Lower leg skin (tissue), 4 donors: ENCODE data around the gene SYNJ2BP. TPM values are rescaled to one million over a fixed set of nuclear protein-coding genes. Genes with fewer than 3 reads are reported as not detected.
"Not testable (repeated sequence)": the region's sequence is repeated elsewhere in the genome, so short reads cannot be mapped to it uniquely, and the experiment has no call there.

Experiments used
- DNase-seq, 2 donors: peaks; one replicate each; pipeline ENCODE4 v3.0.0-alpha.2; 2019; ENCODE audit warnings: low spot score in 2 of 2
- H3K4me3 ChIP-seq: fragments of 200-600 bp; sonication (generic); 2 replicates; pipeline ENCODE4 v1.5.1; 2017; ENCODE audit warnings: mild to moderate bottlenecking, low read depth; ENCODE audit not compliant: poor library complexity, severe bottlenecking
- POLR2A ChIP-seq, 2 donors: fragments of 450-650 bp; IDR thresholded peaks; one replicate each; pipeline ENCODE4 v1.6.1; 2016 to 2017; ENCODE audit warnings: antibody characterized with exemption in 2 of 2, mild to moderate bottlenecking in 1 of 2, moderate library complexity in 1 of 2
- WGBS, 2 donors: methylation state at CpG; one replicate each; pipeline ENCODE4 v1.1.5; 2018; 5-methylcytosine and 5-hydroxymethylcytosine counted together
- intact Hi-C: fragments of 100-400 bp; cut with DNase I; formaldehyde crosslinking; loops from one replicate; pipeline ENCODE4 v1.15.0; 2023; ENCODE audit warnings: low total_unique reads
- total RNA-seq, 4 donors: library from RNA; depleted of rRNA; stranded (reverse); fragments of >200 nt; gene quantifications; one replicate each; pipeline ENCODE4 v1.1.0, GENCODE V29; 2016
- TF ChIP-seq, protein P1 (sequence below), 3 donors: fragments of 450-650 bp; IDR thresholded peaks; one replicate each; pipeline ENCODE4 v1.5.1; 2016; ENCODE audit warnings: antibody characterized with exemption in 3 of 3, mild to moderate bottlenecking in 3 of 3, moderate library complexity in 2 of 3

SYNJ2BP gene
- total RNA-seq, 4 donors from 2014 or later: 5.9 to 14.5 (median 10.5) TPM

DNA sequence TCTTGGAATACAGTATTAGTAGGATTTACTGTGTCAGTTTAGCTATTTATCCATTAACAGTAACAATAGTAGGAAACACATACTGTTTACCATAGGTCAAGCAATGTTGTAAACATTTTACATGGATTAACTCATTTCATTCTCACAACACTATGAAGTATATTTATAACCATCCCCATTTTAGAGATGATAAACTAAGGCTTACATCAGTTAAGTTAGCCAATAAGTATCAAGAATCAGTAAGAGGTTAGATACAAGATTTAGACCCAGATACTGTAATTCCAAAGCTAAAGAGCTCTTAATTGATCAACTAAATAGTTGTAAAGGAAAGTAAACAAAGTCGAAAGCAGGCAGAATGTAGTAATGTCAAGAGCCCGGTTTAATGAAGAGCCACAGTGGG lies 1.1 kb downstream of the SYNJ2BP start:
- 30 to 38% methylated on average over 2 of the region's 2 CpGs for WGBS, 2 donors
- TF ChIP-seq POLR2A (IDR thresholded peaks at IDR 0.05): no peak
- TF ChIP-seq, protein P1, sequence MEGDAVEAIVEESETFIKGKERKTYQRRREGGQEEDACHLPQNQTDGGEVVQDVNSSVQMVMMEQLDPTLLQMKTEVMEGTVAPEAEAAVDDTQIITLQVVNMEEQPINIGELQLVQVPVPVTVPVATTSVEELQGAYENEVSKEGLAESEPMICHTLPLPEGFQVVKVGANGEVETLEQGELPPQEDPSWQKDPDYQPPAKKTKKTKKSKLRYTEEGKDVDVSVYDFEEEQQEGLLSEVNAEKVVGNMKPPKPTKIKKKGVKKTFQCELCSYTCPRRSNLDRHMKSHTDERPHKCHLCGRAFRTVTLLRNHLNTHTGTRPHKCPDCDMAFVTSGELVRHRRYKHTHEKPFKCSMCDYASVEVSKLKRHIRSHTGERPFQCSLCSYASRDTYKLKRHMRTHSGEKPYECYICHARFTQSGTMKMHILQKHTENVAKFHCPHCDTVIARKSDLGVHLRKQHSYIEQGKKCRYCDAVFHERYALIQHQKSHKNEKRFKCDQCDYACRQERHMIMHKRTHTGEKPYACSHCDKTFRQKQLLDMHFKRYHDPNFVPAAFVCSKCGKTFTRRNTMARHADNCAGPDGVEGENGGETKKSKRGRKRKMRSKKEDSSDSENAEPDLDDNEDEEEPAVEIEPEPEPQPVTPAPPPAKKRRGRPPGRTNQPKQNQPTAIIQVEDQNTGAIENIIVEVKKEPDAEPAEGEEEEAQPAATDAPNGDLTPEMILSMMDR (IDR thresholded peaks at IDR 0.05): no peak
- intact Hi-C loops: no loop called here
- DNase-seq: no peak
- no peak overlapping the region for H3K4me3 ChIP-seq

DNA sequence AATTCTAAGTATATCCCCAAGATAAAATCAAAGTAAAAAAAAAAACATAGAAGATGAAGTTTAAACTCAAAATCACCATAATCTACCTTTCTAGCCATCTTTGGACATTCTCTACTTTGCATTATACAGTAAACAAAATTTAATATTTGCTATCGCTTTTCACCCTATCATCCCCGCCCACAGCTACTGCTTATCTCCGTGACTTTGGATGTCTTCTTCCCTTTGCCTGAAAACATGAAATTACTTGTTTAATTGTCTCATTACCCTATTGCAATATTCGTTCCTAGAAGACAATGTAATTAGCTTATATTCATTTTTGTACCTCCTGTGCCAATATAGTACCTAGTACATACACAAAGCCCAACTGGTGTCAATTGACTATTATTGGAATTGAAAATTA lies 9.3 kb downstream of the SYNJ2BP start:
- 61 to 73% methylated on average over 4 of the region's 4 CpGs for WGBS, 2 donors
- intact Hi-C loops: no loop called here
- no peak for DNase-seq
- no peak for TF ChIP-seq POLR2A (IDR thresholded peaks at IDR 0.05)
- TF ChIP-seq, protein P1 (IDR thresholded peaks at IDR 0.05): no peak
- H3K4me3 ChIP-seq: no peak overlapping the region

DNA sequence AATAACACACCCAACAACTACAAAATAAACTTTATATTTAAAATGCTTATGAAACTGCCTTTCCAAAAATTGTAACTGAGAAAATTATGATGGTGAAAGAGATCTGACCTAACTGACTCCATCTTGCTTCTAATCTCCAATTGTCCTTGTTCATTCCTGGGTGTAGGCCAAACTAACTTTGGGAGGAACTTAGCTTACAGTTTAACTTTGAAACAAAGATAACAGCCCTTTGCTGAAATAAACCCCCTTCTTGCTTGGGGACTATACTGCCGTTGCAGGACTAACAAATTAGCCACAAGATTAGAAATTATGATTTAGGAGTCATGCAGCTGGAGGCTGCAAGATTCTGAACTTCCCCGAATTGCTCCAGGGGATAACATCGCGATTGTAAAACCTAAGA lies 10.7 kb downstream of the SYNJ2BP start:
- not testable (repeated sequence) for DNase-seq

DNA sequence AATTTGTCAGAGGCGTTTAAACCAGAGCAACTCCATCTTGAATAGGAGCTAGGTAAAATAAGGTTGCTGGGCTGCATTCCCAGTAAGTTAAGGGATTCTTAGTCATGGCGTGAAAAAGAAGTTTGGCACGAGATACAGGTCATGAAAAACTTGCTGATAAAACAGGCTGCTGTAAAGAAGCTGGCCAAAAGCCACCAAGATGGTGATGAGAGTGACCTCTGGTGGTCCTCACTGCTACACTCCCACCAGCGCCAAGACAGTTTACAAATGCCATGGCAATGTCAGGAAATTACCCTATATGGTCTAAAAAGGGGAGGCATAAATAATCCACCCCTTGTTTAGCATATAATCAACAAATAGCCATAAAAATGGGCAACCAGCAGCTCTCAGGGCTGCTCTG lies 13.6 kb downstream of the SYNJ2BP start:
- DNase-seq, intact Hi-C loops, H3K4me3 ChIP-seq: not testable (repeated sequence)
- 57 to 58% methylated on average over 4 of the region's 4 CpGs for WGBS, 2 donors

More for the DNA sequence above, 10.7 kb downstream of the SYNJ2BP start:
- H3K4me3 ChIP-seq, intact Hi-C loops: not testable (repeated sequence)
- WGBS, 2 donors: 79 to 82% methylated on average over 4 of the region's 4 CpGs

DNA sequence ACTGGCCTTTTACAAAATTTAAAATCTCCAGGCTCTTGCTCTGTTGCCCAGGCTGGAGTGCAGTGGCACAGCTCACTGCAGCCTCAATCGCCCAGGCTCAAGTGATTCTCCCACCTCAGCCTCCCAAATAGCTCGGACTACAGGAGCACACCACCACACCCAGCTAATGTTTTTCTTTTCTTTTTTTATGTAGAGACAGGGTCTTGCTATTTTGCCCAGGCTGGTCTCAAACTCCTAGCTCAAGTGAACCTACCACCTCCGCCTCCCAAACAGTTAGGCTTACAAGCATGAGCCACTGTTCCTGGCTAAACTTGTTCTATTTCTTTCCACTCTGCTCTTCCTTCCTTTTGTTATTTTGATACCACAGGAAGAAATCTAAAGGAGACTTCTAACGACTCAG lies 15.2 kb downstream of the SYNJ2BP start:
- intact Hi-C loops: no loop called here
- no peak overlapping the region for H3K4me3 ChIP-seq
- no peak for DNase-seq
- WGBS, 2 donors: 93 to 95% methylated on average over 4 of the region's 4 CpGs
- TF ChIP-seq, protein P1 (IDR thresholded peaks at IDR 0.05): no peak
- TF ChIP-seq POLR2A (IDR thresholded peaks at IDR 0.05): no peak

DNA sequence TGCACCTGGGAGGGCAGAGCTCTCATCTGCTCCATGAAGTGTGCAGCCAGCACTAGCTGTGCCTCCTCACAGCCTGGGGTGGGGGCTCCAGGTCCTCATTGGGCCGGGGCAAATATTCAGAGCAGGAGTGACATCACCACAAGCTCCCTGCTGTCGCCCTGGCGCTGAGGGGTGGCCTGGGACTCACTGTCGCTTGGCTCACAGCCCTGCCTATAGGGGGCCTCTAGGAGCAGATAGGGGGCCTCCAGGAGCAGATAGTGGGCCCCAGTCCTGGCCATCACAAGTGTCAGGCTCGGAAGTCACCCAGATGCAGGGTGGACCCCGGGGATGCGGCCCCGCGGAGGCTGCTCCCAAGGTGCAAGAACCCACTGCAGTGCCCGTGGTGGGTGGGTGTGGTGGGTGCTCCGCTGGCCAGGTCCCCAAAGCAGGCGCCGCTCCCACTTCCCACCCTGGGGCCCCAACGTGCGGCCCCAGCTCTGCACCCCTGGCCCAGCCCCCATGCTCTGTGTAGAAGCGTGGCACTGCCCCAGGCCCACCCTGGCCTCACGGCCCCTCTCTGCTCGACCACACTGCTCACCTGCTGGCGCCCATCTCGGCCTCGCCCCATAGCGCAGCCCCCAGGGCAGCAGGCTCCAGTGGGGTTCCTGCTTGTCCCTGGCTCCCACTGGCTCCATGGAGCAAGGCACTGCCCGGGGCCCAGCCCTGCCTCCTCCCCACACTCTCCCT lies 18.0 kb downstream of the SYNJ2BP start:
- intact Hi-C loops: no loop called here
- WGBS, 2 donors: 94 to 95% methylated on average over 13 to 17 of the region's 23 CpGs
- H3K4me3 ChIP-seq: no peak overlapping the region
- TF ChIP-seq, protein P1 (IDR thresholded peaks at IDR 0.05): no peak
- TF ChIP-seq POLR2A (IDR thresholded peaks at IDR 0.05): no peak
- no peak for DNase-seq

DNA sequence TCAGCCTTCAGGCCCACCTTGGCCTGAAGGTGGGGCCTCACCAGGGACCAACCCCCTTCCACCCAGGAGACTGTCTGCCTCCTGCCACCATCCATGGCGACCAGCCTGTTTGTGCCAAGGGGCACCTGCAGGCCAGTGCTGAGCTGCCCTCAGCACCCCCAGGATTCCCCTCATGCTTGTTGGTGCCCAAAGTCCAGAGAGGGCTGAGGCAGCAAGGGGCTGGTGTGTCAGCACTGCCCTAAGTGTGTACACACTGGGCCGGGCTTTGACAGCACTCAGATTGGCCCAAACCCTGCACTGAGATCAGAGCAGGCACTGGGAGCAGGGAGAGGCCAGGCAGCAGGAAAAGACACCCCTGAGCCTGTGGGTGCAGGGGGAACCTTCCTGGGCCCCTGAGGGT lies 18.6 kb downstream of the SYNJ2BP start:
- no peak for DNase-seq
- intact Hi-C loops: no loop called here
- WGBS, 2 donors: 94 to 100% methylated on average over 1 to 2 of the region's 2 CpGs
- TF ChIP-seq, protein P1 (IDR thresholded peaks at IDR 0.05): no peak
- no peak for TF ChIP-seq POLR2A (IDR thresholded peaks at IDR 0.05)
- no peak overlapping the region for H3K4me3 ChIP-seq
